GM12801 (cell line): Measurements from ENCODE around the gene CDC5L.

Experiments used
- TF ChIP-seq, protein P1 (sequence below): IDR thresholded peaks from one replicate; pipeline ENCODE4 v1.5.1; 2011; ENCODE audit warnings: control low read depth; ENCODE audit not compliant: insufficient read length; ENCODE audit errors: extremely low read depth

CDC5L gene

DNA sequence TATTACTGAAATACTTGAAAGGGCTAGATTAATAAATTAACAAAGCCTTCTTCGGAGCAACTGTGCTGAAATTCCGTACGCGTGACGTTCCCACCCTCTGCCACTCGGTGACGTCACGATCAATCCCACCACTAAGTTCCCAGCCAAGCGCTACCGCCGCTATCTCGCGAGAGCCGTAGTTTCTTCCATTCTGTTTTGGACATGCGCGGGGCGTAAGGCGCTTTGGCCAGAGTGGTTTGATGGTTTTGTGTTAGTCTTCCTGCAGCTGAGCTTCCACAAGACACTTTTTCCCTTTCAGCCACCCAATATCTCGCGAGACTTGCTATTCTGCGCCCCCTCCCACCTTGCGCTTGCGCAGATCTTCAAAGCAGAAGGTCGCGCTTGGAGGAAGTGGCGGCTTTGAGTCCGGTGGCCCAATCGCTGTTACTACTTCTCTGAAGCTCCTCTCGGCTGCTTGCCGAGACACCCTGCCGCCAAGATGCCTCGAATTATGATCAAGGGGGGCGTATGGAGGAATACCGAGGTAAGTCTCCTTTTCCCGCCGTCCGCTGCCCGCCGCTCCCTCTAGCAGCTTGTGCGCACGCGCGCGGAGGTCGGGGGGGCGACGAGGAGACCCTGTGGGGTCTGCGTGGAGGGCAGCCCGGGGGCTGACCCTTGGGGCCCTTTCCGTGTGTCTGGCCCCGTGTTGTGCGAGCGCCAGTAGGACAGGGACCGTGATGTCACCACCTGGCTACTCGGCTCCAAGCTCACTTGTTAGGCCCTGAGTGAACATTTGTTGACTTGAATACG, at the start of gene CDC5L:
Gene CDC5L (plus strand): TSS at position 361 of the 789 bp plus-strand sequence. CDS start 118 bp downstream, at position 479.
- TF ChIP-seq, protein P1, sequence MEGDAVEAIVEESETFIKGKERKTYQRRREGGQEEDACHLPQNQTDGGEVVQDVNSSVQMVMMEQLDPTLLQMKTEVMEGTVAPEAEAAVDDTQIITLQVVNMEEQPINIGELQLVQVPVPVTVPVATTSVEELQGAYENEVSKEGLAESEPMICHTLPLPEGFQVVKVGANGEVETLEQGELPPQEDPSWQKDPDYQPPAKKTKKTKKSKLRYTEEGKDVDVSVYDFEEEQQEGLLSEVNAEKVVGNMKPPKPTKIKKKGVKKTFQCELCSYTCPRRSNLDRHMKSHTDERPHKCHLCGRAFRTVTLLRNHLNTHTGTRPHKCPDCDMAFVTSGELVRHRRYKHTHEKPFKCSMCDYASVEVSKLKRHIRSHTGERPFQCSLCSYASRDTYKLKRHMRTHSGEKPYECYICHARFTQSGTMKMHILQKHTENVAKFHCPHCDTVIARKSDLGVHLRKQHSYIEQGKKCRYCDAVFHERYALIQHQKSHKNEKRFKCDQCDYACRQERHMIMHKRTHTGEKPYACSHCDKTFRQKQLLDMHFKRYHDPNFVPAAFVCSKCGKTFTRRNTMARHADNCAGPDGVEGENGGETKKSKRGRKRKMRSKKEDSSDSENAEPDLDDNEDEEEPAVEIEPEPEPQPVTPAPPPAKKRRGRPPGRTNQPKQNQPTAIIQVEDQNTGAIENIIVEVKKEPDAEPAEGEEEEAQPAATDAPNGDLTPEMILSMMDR, result no peak

DNA sequence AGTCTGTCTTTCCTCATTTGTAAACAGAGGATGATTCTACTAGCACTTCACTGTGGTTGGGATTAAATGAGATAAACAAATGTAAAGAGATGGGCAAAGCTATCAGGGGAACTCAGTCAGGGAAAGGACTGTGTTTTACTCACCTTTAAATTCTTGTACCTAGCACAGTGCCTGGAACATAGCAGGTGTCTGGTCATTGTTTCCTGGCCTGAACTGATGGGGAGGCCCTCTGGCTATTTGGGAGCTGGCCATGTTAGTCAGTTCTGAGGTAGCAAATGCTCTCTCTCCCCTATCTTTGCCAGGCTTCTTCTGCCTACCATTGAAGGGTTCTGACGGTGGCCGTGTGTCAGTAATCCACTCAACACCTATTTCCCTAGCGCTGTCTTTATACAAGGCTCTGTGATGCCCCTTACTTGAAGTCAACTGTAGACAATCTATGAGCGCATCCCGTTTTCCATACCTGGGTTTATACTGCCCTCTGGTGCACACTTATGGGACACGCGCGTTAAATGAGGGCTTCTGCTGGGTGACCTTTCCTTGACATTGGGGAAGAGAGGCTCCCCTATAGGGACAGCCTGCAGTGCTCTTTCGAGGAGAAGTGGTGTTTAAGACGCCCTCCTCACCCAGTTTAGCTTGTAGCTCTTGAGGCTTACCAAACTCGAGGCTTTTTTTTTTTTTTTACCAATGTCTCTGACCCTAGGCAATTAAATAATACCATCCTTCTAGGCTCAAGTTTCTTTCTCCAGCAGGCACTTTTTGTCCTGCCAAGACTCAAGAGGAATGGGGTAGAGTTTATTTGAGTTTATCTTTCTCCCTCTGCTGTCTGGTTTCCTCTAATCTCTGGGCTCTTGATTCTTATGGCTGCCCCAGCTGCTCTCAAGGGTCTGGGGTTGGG, 49.0 kb upstream of the CDC5L start:
- TF ChIP-seq, protein P1, result no peak

DNA sequence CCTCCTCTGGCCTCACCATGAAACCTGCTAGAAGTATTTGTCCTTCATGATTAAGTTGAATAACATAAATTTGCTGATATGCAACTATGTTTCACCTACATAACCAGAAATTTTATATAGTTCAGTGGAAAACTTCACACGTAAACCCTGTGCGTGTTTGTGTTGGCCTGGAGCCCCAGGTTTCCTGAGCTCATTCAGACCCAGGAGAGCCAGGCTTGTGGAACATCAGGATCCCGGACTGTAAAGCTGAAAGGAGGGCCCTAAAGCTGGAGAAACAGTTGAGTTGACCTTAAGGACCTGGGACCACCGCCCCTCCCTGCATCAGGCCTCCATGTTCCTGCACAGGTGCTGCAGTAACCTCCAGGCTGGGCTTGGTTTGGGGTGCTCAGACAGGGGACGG, 48.2 kb upstream of the CDC5L start:
- TF ChIP-seq, protein P1, result no peak

DNA sequence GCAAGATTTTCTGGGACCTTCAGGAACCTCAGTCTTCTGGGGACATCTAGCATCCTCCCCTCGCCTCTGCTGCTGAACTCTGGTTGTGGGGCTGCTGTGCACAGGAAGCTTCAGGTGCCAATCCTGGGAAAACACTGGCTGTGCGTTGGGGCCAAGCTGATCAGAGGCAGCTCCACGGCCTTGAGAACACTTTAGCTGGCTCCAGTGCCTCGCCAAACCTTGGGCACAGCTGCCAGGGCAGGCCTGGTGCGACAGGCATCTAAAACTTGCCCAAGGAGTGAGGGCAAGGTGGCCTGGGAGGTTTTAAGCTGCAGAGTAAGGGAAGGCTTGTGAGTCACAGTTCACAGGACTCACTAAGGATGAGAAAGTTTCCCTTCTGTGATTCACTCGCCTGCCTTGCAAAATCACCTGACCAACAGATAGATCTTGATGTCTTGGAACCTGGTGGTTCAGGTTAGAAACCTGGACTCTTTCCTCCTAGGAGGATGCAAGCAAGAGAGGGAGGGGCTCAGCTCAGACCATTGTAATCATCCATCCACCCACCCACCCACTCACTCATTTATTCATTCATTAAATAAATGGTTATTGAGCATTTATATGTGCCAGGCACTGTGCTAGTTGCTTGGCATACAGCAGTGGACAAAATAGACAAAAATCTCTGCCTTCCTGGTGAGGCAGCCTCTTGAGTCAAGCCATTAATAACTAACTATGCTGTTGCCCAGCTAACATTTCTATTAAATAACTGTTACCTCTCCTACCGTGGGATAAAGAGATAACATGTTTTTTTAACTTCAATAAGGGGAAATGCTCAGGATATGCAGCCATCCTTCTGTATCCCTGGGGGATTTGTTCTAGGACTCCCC, 47.5 kb upstream of the CDC5L start:
- TF ChIP-seq, protein P1, result no peak

DNA sequence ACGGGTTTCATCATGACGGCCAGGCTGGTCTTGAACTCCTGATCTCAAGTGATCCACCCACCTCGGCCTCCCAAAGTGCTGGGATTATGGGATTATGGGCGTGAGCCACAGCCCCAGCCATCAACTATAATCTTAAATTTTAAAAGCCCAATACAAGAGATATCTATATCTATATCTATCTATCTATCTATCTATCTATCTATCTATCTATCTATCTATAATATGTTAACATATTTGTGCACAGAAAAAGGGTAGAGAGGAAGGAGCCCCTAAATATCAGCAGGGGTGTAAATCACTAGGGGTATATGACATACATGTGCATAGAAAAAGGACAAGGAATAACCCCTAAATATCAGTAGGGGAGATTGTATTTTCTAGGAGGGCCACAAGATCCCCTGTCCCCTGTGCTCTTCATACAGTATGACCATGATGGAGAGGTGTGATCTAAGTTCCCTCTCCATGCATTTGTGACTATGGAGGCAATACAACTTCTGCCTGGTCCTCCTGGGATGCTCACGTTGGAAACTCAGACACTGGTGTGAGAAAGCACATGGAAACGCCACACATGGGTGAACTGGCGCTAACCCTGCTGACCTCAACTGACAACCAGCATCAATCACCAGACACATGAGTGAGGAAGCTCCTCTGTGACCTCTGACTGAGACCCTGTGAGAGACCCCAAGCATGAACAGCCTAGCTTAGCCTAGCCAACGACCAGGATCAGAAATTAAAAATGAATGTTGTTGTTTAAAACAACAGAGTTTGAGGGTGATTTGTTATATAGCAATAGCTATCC, 46.2 kb upstream of the CDC5L start:
- TF ChIP-seq, protein P1, result no peak

DNA sequence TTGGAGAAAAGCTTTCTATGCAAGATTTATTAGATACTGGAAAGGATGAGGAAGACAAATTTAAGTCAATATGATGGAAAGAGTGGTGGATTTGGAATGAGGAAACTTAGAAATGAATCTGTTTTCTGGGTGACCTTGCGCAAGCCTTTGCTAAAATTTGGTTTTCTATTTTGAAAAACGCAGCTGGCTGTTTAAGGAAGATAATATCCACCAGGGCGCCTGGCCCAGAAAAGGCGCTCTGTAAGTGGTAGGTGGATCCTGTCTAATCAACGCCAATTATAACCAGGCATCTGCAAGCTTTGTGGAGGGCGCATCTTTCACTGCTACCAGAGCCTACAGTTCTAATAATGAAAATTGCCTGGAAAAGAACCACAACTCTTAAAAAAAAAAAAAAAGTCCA, 45.5 kb upstream of the CDC5L start:
- TF ChIP-seq, protein P1, result no peak
